ENCODE data around the gene IRX3. TPM values are rescaled to one million over a fixed set of nuclear protein-coding genes. Genes with fewer than 3 reads are reported as not detected.
A peak's percentile ranks its signal among the peaks of the same experiment; 100 is the strongest.

IRX3 gene
- total RNA-seq: 10 to 100 TPM in 1 of 2 donors, 1 to 10 TPM in 1; 5.0 to 21.6 TPM

DNA sequence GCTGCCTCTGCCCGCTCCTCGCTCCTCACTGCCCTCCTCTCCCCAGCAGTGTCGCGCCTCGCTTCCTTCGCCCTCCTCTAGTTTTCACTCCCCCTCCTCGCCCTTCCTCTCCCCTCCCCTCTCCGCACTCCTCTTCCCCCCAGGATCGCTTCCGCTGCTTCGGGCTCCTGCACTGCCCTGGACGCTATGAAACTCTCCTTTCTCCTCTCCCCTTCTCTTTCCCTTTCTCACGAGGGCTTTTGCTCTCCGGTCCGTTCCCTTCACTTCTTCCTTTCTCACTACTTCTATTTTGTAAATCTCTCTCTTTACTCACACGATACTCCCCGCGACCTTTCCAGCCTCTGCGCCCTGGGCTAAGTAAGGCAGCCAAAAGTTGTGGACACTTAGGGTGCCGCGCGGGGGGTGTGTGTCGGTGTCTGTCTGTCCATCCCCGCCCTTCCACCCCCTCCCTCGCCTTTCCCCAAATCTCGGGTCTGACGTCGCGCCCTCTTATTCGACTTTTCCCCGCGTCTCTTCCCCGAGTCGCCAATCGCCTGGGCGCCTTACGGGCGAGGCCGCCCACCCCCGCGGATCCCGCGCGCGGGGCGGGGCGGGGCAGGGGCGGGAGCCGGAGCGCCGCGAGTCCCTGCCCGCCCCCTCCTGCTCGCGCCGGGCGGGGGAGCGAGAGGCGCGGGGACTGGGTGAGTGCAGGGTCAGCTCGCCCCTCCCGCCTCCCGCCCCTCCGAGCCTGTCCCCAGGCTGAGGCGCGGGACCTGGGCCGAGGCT, at the start of gene IRX3:
TSS of gene IRX3 (minus strand) at position 422 of the 765 bp plus-strand sequence. CDS start 737 bp downstream, outside the sequence.
- H3K4me1 ChIP-seq: peaks cover 0 to 56% of the 10 kb centered on the region in 2 donors
- H3K36me3 ChIP-seq: no peaks in the 10 kb centered on the region
- no peaks in the 10 kb centered on the region for H3K9me3 ChIP-seq
- H3K4me3 ChIP-seq: peak within 1 kb of the TSS; percentile 47 to 61
- peak; percentile 83 for DNase-seq (ENCODE audit: low spot score)
- peak within 1 kb of the TSS; percentile 79 to 82 for H3K27ac ChIP-seq
- TF ChIP-seq, protein P1, sequence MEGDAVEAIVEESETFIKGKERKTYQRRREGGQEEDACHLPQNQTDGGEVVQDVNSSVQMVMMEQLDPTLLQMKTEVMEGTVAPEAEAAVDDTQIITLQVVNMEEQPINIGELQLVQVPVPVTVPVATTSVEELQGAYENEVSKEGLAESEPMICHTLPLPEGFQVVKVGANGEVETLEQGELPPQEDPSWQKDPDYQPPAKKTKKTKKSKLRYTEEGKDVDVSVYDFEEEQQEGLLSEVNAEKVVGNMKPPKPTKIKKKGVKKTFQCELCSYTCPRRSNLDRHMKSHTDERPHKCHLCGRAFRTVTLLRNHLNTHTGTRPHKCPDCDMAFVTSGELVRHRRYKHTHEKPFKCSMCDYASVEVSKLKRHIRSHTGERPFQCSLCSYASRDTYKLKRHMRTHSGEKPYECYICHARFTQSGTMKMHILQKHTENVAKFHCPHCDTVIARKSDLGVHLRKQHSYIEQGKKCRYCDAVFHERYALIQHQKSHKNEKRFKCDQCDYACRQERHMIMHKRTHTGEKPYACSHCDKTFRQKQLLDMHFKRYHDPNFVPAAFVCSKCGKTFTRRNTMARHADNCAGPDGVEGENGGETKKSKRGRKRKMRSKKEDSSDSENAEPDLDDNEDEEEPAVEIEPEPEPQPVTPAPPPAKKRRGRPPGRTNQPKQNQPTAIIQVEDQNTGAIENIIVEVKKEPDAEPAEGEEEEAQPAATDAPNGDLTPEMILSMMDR (IDR thresholded peaks at IDR 0.05): no peak
- H3K27me3 ChIP-seq: peaks cover 21 to 55% of the 10 kb centered on the region in 2 donors

DNA sequence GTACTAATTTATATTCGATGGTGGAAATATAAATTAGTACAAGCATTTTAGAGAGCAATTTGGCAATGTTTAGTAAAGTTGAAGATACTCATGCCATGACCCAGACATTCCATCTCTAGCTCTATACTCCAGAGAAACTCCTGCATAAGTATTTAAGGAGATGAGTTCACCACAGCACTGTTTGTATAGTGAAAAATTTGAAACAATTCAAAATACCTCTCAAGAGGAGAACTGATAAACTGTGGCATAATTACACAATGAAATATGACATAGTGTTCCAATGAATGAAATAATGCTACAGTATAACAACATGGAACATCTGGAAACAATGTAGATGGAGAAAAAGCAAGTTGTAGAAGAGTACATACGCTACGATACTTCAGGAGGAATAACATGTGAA, 48.6 kb upstream of the IRX3 start:
- TF ChIP-seq, protein P1 (IDR thresholded peaks at IDR 0.05): no peak
- H3K27me3 ChIP-seq: no peaks in the 10 kb centered on the region

DNA sequence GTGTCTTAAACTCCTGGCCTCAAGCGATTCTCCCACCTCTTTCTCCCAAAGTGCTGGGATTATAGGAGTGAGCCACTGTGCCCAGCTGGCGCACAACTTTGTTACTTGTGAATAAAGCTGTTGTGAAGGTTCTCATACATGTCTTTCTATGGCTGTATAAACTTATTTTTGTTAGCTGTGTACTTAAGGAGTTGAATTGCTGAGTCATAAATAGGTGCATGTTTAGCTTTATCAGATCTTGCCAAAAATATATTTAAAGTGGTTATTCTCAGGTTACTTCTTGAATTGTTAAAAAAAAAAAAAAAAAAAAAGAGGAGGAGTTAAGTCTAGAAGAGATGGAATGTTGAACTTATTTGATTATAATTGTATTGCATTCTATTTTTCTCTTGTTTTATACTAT, 47.6 kb upstream of the IRX3 start:
- Histone ChIP-seq H3K4me3 (no peak overlapping the region), H3K27me3 (no peaks in the 10 kb centered on the region), H3K36me3 (no peaks in the 10 kb centered on the region), H3K27ac (no peak overlapping the region), H3K4me1 (no peaks in the 10 kb centered on the region), H3K9me3 (no peaks in the 10 kb centered on the region)
- no peak for DNase-seq (ENCODE audit: low spot score)
- TF ChIP-seq, protein P1 (IDR thresholded peaks at IDR 0.05): no peak

More for the DNA sequence above, 48.6 kb upstream of the IRX3 start:
- DNase-seq (ENCODE audit: low spot score): no peak
- Histone ChIP-seq H3K27ac (no peak overlapping the region), H3K4me1 (no peaks in the 10 kb centered on the region), H3K36me3 (no peaks in the 10 kb centered on the region), H3K9me3 (no peaks in the 10 kb centered on the region), H3K4me3 (no peak overlapping the region)

DNA sequence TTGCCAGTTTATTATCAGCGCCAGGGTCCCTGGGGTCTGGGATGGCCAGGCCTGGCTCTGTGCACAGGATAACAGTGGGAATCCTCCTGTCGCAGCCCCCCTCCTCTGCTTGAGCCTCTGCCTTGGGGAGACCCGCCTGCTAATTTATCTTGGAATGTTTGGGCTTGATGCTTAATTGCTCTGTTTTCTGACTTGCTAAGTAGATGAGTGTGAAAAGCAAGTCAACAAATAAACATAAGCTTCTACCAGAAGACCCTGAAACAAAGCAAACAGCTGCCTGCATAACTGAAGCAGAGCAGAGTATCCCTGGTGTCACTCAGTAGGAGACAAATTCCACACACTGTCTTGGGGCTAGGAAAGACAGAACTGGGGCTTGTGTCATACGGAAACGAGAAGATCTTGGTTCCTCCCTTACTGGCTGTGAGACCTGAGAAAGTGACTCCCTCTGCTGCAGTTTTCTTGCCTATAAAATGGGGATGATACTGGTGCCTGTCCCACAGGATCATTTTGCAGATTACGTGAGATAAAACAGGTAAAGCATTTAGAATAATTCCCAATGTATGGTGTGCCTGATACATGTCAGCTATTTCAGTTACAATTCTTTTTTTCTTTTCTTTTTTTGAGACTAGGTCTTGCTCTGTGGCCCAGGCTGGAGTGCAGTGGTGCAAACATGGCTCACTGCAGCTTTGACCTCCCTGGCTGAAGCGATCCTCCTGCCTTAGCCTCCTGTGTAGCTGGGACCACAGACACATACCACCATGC, 44.8 kb upstream of the IRX3 start:
- no peaks in the 10 kb centered on the region for H3K36me3 ChIP-seq
- H3K4me1 ChIP-seq: no peaks in the 10 kb centered on the region
- no peaks in the 10 kb centered on the region for H3K9me3 ChIP-seq
- H3K27me3 ChIP-seq: no peaks in the 10 kb centered on the region
- no peak for DNase-seq (ENCODE audit: low spot score)
- H3K4me3 ChIP-seq: no peak overlapping the region
- H3K27ac ChIP-seq: no peak overlapping the region
- TF ChIP-seq, protein P1 (IDR thresholded peaks at IDR 0.05): no peak

DNA sequence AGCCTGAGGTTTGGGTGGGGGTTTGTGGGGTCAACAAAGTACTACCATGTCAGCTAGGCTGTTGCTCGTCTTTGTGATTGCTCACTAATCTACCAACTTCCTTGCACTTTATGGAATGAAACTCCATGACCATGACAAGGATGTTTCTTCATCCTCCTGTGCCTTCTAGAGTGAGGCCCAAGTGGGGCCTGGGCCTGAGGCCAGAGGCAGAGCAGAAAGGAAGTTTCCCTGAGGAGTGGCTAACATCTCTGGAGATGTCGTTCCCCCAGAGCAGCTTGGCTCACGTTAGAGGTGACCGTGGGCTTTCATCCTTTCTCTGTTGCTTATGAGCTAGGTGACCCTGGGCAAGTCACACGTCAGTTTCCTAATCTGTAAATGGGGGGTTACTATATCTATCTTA, 41.0 kb upstream of the IRX3 start:
- Histone ChIP-seq H3K9me3 (no peaks in the 10 kb centered on the region), H3K27me3 (no peaks in the 10 kb centered on the region), H3K27ac (no peak overlapping the region), H3K4me1 (no peaks in the 10 kb centered on the region), H3K36me3 (no peaks in the 10 kb centered on the region), H3K4me3 (no peak overlapping the region)
- TF ChIP-seq, protein P1 (IDR thresholded peaks at IDR 0.05): no peak
- no peak for DNase-seq (ENCODE audit: low spot score)

Measured in right atrium auricular region (tissue), 2 donors.